ENCODE measurements around the gene KCNK17. TPM values are rescaled to one million over a fixed set of nuclear protein-coding genes. Genes with fewer than 3 reads are reported as not detected.

KCNK17 gene
- total and polyA plus RNA-seq, 8 donors: 0.84 to 44.0 (median 1.1) TPM

DNA sequence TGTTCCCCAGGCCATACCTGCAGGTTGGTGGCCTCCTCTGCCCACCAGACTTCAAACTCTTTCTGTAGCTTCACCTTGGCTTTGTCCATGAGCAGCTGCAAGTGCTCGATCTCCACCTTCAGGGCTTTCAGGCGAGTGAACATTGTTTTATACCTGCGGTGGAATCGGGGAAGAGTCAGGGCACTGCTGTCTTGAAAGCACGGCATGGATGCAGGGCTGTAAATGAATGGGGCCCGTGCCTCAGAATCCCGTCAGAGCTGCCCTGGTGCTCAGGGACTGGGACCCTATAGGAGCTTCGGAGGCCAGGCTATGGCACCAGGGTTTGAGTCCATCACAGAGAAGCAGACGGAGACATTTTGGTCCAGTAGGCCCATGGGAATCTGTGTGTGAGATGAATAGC is 46.2 kb upstream of the KCNK17 start:
- WGBS, 2 donors: 85% methylated on average over 9 of the region's 9 CpGs

DNA sequence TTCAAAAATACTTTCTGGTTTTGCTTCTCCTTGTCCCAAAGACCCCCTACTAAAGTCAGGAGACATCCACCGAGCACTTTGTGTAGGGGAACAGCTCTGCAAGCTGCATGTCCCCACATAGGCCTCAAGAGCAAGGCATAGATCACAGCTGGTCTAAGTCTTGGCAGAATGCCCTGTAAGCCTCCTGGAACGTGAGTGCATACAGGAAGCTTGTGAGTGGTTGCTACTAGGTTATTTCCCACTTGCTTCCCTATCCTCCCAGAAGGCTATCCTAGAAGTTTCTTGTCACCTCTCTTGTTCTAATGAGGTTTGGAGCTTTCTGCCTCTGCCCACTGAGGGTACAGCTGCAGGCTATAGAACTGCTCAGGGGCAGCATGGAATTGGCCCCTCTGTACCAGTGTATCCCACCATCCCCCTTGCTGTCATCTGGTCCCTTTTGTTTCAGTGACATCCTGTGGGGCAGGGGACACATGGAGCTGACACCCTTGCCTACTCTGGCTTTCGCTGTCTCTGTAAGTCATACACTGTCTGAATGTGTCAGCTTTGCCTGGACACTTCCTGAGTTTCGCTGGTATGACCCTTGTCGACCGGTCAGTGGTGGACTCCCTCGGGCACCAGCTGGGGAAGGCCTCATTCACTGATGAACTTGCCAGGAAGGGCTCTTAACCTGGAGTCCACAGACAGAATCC is 43.9 kb upstream of the KCNK17 start:
- Histone ChIP-seq H3K27ac (no peak overlapping the region), H3K4me3 (no peak overlapping the region), H3K4me1 (no peaks in the 10 kb centered on the region), H3K27me3 (no peaks in the 10 kb centered on the region), H3K9me3 (no peaks in the 10 kb centered on the region), H3K36me3 (no peaks in the 10 kb centered on the region)
- no peak for FAIRE-seq
- TF ChIP-seq, protein P1, sequence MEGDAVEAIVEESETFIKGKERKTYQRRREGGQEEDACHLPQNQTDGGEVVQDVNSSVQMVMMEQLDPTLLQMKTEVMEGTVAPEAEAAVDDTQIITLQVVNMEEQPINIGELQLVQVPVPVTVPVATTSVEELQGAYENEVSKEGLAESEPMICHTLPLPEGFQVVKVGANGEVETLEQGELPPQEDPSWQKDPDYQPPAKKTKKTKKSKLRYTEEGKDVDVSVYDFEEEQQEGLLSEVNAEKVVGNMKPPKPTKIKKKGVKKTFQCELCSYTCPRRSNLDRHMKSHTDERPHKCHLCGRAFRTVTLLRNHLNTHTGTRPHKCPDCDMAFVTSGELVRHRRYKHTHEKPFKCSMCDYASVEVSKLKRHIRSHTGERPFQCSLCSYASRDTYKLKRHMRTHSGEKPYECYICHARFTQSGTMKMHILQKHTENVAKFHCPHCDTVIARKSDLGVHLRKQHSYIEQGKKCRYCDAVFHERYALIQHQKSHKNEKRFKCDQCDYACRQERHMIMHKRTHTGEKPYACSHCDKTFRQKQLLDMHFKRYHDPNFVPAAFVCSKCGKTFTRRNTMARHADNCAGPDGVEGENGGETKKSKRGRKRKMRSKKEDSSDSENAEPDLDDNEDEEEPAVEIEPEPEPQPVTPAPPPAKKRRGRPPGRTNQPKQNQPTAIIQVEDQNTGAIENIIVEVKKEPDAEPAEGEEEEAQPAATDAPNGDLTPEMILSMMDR (IDR thresholded peaks at IDR 0.05): no peak
- ATAC-seq: peak; percentile 62 to 84 (median 80)
- WGBS, 2 donors: 63 to 68% methylated on average over 7 of the region's 7 CpGs
- intact Hi-C loops (cut with DNase I): no loop called here
- DNase-seq: peak in 4 of 6 donors; percentile 42 to 59 (median 50)

More for the DNA sequence above, 46.2 kb upstream of the KCNK17 start:
- H3K27ac ChIP-seq: no peak overlapping the region
- no peak overlapping the region for H3K4me3 ChIP-seq
- intact Hi-C loops (cut with DNase I): loop anchor here in 1 of 3 donors (10.0 kb wide), 1 partner anchor 524 kb away; no protein-coding TSS in a partner anchor
- FAIRE-seq (no peak), DNase-seq (no peak), ATAC-seq (no peak)
- TF ChIP-seq, protein P1 (IDR thresholded peaks at IDR 0.05): no peak
- no peaks in the 10 kb centered on the region for H3K27me3 ChIP-seq
- H3K9me3 ChIP-seq: no peaks in the 10 kb centered on the region
- no peaks in the 10 kb centered on the region for H3K4me1 ChIP-seq
- no peaks in the 10 kb centered on the region for H3K36me3 ChIP-seq

- H3K4me1 ChIP-seq: no peaks in the 10 kb centered on the region
- intact Hi-C loops (cut with DNase I): no loop called here
- no peaks in the 10 kb centered on the region for H3K27me3 ChIP-seq
- no peak overlapping the region for H3K4me3 ChIP-seq
- FAIRE-seq (no peak), DNase-seq (peak in 1 of 6 donors; percentile 30), ATAC-seq (no peak)
- H3K36me3 ChIP-seq: no peaks in the 10 kb centered on the region
- no peaks in the 10 kb centered on the region for H3K9me3 ChIP-seq
- WGBS, 2 donors: 88 to 90% methylated on average over 7 of the region's 7 CpGs
- H3K27ac ChIP-seq: no peak overlapping the region
- TF ChIP-seq, protein P1 (IDR thresholded peaks at IDR 0.05): no peak
These were observed 39.6 kb upstream of the KCNK17 start for GRCh38 chr6:39353698-39354315.

DNA sequence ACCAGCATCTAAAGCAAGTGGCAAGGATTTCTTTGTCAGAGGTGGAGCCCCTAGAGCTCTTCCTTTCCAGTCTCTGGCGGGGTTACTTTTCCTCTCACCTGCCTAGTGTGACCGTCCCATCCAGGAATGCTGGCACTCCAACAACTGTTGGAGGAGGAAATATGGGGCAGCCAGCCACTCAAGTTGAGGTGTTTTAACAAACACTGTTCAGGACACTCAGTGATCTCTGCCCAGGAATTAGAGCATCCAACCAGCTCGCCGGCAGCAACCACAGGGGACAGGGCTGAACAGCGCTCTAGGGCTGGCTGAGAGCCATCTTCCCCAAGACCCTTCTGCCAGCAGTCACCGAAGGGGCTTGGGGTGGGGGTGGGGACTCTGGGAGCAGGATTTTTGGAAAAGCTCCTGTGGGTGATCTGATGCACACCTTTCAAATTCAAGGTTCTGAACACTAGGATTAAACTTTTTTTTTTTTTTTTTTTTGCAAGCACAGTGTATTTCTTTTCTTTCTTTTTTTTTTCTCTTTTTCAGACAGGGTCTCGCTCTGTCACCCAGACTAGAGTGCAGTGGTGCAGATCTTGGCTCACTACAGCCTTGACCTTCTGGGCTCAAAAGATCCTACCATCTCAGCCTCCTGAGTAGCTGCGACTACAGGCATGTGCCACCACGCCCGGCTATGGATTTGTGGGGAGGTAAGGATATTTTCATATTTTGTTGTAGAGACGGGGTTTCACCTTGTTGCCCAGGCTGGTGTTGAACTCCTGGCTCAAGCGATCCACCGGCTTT is 36.7 kb upstream of the KCNK17 start:
- no peak for ATAC-seq
- no peaks in the 10 kb centered on the region for H3K36me3 ChIP-seq
- no peak for FAIRE-seq
- TF ChIP-seq, protein P1 (IDR thresholded peaks at IDR 0.05): no peak
- intact Hi-C loops (cut with DNase I): no loop called here
- H3K27me3 ChIP-seq: no peaks in the 10 kb centered on the region
- WGBS, 2 donors: 87 to 94% methylated on average over 13 of the region's 13 CpGs
- H3K27ac ChIP-seq: no peak overlapping the region
- H3K4me3 ChIP-seq: no peak overlapping the region
- DNase-seq: no peak
- H3K4me1 ChIP-seq: no peaks in the 10 kb centered on the region
- H3K9me3 ChIP-seq: no peaks in the 10 kb centered on the region

All from pancreas (tissue), 10 donors.